ENCODE measurements around the gene NTM.

The NTM gene

DNA sequence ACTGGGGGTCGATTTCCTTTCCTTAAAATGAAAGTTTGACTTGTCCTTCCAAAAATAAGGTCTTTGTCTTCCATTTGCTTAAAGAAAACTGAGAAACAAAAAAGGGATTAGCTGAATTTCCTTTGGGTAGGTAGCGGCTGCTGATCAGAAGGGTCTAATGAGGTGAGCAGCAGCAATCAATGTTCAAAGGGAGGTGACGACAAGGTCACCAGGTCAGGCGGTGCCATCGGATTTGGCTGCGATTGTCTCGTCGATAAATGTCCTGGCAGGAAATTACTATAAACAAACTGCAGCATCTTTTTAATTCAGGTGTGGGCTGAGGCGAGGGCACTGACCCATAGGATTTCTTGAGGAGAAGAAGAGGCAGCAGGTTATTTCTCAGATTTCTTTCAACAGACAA lies 480.1 kb downstream of the NTM start:
- DNase-seq, result no peak

DNA sequence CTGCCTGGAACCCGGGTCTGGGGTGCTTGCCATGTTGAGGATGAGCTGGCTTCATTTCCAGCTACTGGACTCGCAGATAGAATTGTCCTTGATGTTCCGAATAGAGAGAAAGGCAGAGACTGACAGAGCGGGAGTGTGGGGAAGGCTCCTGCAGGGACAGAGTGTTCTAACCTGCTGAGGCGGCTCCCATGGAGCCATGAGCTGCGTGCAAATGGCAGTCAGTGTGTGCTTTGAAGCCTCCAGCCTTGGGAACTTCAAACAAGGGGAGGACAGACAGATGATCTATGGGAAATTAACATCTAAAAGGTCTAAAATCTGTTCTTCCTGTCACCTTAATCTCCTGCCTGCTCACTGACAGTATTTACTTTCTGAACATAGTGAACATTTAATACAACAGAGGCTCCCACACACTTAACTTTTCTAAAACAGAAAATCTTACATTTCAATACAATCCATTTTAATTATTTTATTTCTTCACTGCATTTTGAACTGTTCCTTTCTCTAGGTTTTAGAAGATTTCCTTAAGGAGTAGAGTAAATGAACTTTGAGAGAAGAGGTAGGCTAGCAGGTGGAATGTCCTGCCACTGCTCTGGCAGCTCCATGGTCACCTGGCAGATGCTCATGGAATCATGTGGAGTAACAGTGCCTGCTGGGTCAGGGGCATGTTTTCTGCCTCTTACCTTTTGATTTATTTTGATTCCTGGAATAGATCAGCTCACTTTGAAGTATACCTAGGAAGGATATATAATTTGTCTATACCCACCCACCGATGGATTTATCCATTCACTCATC lies 481.7 kb downstream of the NTM start:
- DNase-seq, result no peak

DNA sequence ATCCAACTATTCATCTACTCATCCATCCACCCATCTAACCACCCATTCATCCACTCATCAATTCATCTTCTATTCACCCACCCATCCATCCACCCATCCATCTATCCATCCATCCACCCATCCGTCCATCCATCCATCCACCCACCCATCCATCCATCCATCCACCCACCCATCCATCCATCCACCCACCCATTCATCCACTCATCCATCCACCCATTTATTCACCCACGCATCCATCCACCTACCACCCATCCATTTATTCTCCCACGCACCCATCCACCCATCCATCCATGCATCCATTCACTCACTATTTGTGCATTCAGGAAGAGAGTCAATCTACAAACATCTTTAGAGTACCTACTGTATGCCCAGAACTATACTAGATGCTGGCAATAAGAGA lies 482.3 kb downstream of the NTM start:
- DNase-seq, result no peak

DNA sequence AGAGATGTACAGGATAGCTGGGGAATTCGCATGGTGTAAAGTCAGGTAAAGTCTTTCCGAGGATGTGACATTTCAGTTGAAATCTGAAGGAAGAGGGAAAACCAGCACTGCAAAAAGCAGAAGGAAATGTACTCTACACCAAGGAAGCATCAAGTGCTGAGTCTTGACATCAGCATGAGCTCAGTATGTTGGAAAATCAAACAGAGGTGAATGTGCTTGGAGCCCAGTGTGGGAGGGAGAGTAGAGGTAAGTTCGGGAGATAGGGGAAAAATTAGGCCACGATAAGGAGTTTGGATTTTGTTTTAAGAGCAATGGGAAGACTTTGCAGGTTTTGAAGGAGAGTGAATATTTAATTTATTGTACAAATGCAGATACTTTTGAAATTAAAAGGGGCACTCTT lies 484.0 kb downstream of the NTM start:
- DNase-seq, result no peak

DNA sequence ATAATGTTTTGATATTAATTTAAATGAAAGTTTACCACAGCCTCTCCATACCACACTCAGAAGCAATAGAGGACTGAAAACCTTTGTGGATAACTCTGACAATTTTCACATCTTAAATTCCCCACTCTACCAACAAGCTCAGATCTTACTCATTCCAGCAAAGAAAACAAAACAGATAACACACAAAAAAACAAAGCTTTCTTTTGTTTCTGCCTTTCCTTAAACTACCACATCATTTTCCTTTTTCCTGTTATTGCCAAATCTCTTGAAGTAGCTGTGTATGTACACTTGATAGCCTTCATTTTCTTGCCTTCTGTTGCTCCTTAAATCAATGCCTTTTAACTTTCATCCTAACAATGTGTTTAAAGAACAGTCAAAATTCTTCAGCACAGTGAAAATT lies 484.9 kb downstream of the NTM start:
- DNase-seq, result no peak

DNA sequence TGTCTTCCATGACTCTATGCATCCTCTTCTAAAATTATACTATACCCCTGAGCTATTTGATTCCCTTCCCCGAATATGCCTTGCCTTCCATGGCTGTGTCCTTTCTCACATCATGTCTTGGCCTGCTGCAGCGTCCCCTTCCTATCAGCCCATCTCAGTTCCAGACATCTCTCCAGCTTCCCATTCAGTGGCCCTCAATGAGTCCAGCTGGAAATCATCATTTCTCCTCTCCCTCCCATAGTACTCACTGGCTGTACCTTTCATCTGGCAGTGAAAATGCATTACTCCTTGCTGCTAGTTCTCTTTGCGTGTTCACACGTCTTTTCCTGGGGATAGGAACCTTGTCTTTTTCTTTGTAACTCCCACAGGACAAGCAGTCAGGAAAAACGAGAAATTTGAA lies 486.8 kb downstream of the NTM start:
- no peak for DNase-seq

DNA sequence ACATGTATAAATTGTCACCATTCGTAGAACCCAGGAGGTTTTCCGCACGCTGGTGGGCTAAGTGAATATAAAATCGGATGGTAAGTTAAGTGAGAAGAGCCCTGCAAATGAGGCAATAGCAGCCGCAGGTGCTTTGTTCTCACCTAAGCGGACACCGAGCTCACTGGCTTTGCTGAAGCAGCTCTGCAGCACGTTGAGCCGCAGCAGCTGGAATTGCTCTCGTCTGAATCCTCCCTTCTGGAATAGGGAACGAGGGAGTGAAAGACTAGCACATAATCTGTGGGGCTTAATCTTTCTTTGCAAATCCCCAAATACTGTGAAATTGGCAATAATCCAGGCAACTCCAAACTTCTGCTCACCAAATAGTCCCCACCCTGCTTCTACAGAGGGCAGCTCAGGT lies 488.1 kb downstream of the NTM start:
- DNase-seq, result no peak

DNA sequence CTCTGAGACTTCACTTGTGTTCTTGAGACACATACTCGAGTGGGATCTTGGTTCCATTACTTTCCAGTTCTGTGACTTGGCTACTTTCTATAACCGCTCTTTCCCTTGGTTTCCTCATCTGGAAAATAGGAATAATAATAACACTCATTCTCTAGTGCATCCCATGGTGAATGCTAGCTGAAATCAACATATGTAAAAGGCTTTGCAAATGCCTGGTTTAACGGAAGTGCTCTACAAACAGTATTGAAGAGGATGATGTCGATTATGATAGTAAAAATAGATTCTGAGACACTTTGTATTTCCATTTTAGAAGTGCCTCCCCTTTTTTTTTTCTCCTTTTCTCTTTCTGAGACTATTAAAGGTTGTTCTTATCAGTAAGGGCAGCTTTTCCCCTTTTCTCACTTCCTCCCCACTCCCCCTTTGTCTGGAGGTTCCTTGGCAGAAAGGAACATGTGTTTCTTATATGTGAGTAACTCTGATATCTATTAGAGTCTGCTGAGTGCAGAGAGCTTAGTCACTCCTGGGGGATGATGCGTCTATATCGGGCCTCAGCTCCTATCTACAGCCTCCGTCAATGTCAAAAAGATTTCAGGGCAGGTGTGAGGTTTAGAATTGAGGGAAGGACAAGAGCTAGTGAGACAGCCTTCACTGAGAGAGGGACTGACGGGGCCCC lies 489.3 kb downstream of the NTM start:
- DNase-seq, result no peak

DNA sequence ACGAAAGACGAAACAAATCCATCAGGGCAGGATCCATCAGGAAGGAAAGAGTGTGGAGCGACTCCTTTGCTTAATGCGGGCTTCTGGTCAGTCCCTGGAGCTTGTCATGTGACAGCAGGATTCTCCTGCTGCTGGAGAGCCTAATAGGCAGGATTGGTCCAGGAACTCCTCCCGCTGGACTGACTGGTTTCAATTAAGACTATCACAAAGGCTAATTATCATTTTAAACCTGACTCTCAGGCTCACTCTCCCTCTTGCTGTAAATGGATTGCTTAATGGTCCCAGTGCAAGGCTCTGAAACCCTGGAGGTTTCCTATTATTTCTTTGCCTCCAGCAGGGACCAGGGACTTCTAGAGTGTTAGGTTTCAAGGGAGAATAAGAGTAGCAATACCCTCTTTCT lies 493.8 kb downstream of the NTM start:
- DNase-seq, result no peak

DNA sequence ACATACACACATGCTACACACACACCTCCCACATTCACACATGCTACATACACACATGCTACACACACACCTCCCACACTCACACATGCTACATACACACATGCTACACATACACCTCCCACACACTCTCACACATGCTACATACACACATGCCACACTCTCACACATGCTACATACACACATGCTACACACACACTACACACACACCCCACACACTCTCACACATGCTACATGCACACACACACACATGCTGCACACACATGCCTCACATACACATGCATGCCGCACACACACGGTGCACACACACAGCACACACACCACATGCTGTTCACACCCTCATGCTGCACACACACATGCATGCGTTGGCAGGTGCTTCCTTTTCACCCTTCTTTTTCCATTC lies 495.4 kb downstream of the NTM start:
- DNase-seq, result no peak

DNA sequence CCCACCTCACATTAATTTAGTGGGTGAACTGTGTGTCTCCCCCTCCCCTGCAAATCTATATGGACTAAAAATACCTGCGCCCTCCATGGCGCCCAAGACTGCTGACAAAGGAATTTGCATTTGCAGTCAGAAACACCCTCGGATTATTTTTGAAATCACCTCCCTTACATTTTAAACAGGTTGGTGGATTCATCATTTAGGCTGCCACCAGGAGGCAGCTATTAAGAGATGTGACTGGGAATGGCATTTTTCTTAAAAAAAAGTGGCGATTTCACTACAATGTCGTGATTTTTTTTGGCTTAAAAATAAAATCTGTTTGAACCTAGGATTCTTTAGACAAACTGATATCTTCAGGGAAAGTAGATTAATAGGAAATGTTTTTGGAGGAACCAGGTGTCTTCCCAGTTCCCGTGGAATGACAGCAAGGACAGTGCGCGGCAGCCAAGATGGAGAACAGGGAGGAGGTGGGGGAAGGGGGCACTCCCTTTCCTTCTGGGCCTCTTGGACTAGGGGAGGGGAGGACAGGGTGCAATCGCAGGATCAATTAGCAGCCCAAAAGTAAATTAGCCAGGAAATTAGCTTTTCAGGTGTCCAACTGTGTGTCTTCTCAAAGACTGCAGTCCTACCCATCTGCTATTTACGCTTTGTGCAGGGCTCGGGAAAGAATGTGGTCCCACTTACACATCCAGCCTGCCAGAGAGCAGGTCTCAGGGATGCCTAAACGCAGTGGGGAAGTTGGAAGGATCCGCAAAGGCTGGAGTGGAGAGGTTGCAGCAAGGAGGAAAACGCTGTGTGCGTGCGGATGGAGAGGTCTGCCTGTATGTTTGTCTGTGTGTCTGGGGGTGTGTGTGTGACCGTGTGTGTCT lies 496.4 kb downstream of the NTM start:
- no peak for DNase-seq

DNA sequence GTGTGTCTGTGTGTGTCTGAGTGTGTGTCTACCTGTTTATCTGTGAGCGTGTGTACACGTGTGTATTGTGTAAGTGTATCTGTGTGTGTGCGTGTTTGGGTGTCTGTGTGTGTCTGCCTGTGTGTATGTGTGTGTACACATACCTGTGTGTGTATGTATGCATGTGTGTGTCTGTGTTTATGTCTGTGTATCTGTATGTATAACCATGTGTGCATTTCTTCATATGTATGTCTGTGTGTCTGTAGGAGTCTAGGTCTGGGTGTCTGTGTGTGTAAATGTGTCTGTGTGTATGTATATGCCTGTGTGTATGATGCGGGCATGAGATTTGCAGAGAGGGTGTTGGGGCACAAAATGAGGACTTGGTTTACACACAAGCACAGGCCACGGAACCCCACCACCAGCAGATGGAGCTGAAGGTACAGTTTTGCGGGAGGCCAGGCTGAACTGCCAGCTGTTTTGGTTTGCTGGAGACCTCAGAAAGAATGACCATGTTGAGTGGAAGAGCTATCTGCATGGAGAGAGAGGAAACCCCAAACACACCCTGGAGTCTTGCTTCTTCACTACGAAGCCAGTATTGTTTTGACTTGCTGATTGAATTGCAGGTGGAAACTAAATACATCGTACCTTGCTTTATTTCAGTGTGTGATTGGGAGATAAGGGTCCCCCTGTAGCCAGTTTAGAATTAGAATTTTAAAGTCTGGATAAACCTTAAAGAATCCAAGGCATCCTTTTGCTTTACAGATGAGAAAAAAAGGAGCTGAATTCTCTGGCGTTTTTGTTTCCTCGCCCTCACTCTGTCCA lies 497.2 kb downstream of the NTM start:
- DNase-seq, result no peak

DNA sequence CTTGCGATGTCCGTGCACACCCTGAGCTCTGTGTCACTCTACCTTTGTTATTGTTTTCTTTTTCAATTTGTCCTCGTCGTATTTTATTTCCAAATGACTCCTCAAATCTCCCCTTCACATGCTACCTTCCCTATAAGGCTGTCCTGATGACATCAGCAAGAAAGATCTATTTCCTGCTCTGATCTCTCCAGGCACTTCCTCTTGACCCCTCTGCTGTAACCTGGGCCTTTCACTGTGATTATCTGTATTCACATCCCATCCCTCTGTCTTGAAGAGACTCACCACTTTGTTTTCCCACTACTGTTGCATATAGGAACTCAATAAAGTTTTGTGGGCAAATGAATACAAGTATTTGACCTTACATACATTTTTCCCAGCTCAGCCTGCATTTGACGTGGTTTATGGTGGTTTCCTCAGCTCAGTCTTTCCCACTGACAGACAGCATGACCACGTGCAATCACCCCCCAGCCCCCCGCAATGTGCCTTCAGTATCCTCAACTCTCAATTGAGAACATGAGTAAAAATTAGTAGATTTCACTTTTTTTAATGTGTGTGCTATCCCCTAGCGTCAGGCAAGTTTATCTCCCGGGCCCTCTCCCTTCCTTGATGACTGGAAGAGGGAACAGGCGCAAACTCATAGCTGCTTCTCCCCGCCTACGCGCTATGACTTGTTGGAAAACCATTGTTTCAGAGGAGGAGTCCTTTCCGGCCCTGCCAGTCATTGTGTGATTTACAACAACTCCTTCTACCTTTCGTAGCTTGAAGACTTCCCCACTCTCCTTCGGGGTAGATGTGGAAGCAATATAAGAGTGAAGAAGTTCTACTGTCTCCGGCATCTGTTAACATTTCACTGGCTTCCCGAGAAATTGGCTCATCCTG lies 498.5 kb downstream of the NTM start:
- no peak for DNase-seq

DNA sequence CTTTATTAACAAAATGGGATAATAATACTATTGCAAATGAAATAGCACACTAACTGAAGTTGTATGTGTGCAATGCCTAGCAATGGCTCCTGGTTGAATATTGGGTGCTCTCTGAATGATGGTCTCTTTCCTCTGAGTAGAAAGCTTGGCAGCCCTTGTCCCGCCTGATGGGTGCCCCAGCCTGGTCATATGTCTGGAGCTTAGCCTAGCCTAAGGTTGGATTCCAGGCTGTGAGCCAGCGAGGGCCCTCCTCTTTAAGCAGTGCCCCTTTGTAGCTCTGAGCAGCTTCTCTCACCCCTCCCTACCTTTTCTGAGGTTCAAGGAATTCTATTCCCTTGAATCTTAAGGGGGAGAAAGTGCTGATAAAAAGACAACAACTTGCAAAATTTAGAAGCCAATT lies 499.9 kb downstream of the NTM start:
- DNase-seq, result no peak

DNA sequence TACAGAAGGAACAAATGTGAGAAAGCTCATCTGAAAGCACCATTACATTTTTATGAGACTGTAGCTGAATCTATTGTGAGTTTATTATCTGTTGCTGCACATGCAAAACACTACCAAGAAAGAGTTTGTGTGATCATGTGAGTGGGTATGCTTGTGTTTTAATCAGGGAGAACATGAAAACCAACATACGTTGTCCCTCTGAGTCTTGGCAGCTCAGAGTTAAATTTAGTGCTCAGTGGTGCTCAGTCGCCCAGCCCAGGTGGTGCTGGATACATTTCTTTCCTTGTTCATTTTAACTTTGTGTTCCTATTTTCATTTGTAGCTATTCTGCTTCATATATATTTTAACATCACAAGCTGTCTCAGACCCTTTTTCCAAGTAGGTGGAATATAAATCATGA lies 500.6 kb downstream of the NTM start:
- DNase-seq, result no peak

DNA sequence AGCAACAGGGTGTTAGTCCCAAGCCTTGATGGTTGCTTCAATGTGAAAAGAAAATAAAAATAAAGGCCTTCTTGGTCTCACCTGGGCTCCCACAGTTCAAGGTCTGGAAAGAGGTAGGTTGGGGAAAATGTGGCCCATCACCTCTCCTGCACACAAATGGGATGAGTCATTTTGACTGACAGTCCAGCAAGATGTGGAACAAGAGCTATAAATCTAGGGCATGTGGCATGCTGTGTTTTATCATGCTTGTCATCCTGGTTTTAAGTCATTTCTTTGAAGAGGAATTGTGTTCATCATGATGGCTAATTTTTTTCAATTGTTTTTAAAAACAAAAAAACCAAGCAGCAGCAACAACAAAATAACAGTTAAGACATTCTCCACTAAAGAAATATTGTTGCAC lies 503.7 kb downstream of the NTM start:
- no peak for DNase-seq

DNA sequence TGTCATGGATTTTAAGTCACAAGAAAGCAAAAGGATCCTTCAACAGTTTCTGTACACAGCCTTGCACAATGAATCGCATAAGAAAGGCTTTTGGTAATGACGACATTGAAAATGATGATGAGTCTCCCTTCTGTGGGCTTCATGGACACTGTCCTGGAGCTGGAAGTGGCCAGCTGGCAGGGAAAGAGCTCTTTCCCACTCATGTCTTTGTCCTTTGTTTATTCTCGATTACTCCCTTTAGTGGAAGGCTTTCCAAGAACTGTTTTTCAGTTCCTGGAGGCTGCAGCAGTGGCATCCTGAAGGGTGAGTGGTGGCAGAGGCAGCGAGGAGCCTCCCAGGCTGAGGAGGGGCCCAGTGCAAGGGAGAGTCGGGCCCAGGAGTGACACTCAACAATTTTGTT lies 505.2 kb downstream of the NTM start:
- DNase-seq, result no peak

DNA sequence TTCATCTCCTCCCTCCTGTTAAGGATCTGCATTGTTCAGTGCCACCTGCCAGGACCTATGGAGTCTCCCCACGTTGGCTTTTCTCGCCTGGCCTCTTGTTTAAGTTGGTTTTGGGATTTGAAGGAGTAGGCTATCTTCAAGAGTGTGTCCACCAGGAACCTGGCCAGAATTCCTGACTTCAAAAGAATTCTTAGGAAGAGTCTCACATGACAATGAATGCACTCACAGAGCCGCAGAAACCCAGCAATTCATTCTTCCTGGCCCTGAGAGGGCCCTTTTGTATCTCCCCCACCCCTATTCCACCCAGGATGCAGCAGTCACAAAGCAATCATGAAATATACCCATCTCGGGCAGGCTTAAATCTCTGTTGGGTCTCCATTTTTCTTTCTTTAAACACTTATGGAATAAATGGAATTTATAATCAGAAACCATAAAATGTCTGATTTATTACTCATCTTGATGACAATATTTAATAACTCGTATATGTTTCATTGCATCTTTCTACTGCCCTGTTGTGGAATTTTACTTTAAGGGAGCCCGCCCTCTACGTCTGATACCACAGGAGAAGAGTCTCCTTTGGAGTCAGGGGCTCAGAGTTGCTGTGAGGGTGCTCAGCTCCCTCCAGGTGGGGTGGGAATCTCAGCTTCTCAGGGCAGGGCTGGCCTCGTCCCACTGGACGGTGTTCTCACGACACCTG lies 507.0 kb downstream of the NTM start:
- no peak for DNase-seq

DNA sequence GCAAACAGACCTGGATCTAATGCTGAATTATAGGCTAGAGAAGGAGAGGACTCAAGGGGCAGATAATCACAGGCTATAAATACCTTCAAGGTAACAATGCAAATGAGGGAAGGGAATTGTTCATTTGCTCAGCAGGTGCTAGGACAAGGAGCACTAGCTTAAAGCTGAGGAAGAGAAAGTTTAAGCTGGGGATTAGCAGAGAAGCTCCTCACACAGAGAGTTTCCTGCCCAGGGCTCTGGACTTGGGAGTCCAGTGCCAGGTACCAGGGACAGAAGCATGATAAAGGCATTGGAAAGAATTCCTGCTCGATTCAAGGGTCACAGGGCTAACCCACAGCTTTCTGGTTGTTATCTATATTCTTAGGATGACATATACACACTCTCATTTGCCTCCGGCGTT lies 509.9 kb downstream of the NTM start:
- DNase-seq, result no peak

DNA sequence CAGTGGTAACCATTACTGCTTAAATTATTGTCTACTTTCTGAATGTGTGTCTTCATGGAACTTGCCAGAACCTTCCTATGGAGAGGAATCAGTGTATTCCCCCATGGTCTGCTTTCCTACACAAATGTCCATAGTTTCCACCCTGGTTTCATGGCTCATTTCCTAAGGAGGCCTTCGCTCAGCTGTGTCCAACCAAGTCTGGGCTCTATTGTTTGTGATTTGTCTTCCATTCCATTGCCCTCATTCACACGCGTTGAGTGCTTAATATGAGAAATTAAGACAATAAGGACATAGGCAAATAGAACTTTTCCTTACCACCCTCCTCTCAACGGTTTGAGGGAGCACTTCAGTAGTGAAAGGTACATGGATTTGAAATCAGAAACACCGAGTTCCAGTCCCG lies 510.6 kb downstream of the NTM start:
- no peak for DNase-seq

DNA sequence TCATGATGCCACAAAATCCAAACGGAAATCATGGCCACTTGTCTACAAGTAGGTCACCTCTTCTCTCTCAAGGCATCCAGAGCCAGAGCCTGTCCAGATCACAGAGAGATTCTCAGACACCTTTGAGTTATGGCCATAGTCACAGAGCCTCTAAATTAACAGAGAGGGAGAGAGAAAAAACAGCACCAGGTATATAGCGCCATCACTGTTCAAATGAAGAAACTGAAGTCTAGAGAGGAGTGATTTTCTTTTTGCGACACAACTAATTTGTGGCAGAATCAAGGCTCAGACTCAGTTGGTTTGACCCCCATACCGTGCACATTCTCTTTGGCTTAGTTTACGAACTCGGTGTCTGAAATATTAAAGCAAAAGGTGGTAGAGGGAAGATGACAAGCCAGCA lies 512.9 kb downstream of the NTM start:
- DNase-seq, result no peak

All from activated naive CD4-positive, alpha-beta T cell treated with Interleukin-2 at 50 U/mL for 16 hours (primary cell).